HG02852 (cell line): ENCODE data around the gene MAPK10.
A peak's percentile ranks its signal among the peaks of the same experiment; 100 is the strongest.

Source experiments
- ATAC-seq: cut with Tn5 transposase; IDR thresholded peaks from one replicate; pipeline ENCODE4 v1.9.1; 2021; ENCODE audit warnings: mild to moderate bottlenecking, moderate library complexity; ENCODE audit not compliant: unreplicated experiment

The MAPK10 gene

GRCh38 chr4:86359944-86360478 lies at the start of gene MAPK10:
MAPK10 (minus strand) TSS chr4:86360053.
- ATAC-seq = peak; percentile 96

- ATAC-seq = no peak
Observed at GRCh38 chr4:86403575-86403974, 43.7 kb upstream of the MAPK10 start.

- no peak for ATAC-seq
Observed at GRCh38 chr4:86401826-86402225, 42.0 kb upstream of the MAPK10 start.

- ATAC-seq = no peak
Observed at GRCh38 chr4:86400216-86400615, 40.4 kb upstream of the MAPK10 start.

- ATAC-seq = peak; percentile 73
Observed at GRCh38 chr4:86398187-86398586, 38.3 kb upstream of the MAPK10 start.

GRCh38 chr4:86393749-86394148 lies 33.9 kb upstream of the MAPK10 start:
- ATAC-seq = no peak

- no peak for ATAC-seq
Observed at GRCh38 chr4:86389664-86390063, 29.8 kb upstream of the MAPK10 start.

- ATAC-seq = no peak
Observed at GRCh38 chr4:86388252-86388651, 28.4 kb upstream of the MAPK10 start.

GRCh38 chr4:86386817-86387415 lies 27.1 kb upstream of the MAPK10 start:
- ATAC-seq = no peak

GRCh38 chr4:86386201-86386600 lies 26.3 kb upstream of the MAPK10 start:
- no peak for ATAC-seq

GRCh38 chr4:86381431-86381830 lies 21.6 kb upstream of the MAPK10 start:
- ATAC-seq = no peak

GRCh38 chr4:86380181-86380724 lies 20.4 kb upstream of the MAPK10 start:
- ATAC-seq = no peak

- no peak for ATAC-seq
Observed at GRCh38 chr4:86376850-86377249, 17.0 kb upstream of the MAPK10 start.

- ATAC-seq = no peak
Observed at GRCh38 chr4:86368433-86368832, 8.6 kb upstream of the MAPK10 start.

- no peak for ATAC-seq
Observed at GRCh38 chr4:86367577-86367976, 7.7 kb upstream of the MAPK10 start.

- no peak for ATAC-seq
Observed at GRCh38 chr4:86366920-86367319, 7.1 kb upstream of the MAPK10 start.

GRCh38 chr4:86362510-86362909 lies 2.7 kb upstream of the MAPK10 start:
- no peak for ATAC-seq

GRCh38 chr4:86358257-86358656 lies 1.6 kb downstream of the MAPK10 start:
- no peak for ATAC-seq

- ATAC-seq = no peak
Observed at GRCh38 chr4:86357608-86358007, 2.2 kb downstream of the MAPK10 start.

- peak; percentile 36 for ATAC-seq
Observed at GRCh38 chr4:86356425-86357210, 3.2 kb downstream of the MAPK10 start.

- no peak for ATAC-seq
Observed at GRCh38 chr4:86354390-86354789, 5.5 kb downstream of the MAPK10 start.

- ATAC-seq = no peak
Observed at GRCh38 chr4:86346320-86346719, 13.5 kb downstream of the MAPK10 start.
